ENCODE data around the gene SEZ6.

DNA sequence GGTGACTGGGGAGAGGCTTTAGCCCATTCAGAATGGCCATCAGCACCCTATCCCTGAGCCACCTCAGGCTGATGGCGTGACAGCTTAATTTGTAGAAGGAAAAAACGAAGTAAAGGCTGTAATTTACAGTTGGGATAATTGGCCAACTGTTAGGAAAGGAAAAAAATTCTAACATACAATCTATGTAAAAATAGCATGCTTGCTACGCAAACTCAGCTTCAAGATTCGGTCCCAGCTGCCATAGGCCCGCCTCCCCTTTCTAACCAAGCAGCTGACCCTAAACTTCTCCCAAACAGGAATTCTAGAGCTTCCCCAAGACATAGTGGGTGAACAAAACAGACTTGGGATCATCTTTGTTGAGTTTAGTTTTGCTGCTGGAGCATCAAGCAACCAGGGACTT, 4.9 kb downstream of the SEZ6 start:
- TF ChIP-seq, protein P1, sequence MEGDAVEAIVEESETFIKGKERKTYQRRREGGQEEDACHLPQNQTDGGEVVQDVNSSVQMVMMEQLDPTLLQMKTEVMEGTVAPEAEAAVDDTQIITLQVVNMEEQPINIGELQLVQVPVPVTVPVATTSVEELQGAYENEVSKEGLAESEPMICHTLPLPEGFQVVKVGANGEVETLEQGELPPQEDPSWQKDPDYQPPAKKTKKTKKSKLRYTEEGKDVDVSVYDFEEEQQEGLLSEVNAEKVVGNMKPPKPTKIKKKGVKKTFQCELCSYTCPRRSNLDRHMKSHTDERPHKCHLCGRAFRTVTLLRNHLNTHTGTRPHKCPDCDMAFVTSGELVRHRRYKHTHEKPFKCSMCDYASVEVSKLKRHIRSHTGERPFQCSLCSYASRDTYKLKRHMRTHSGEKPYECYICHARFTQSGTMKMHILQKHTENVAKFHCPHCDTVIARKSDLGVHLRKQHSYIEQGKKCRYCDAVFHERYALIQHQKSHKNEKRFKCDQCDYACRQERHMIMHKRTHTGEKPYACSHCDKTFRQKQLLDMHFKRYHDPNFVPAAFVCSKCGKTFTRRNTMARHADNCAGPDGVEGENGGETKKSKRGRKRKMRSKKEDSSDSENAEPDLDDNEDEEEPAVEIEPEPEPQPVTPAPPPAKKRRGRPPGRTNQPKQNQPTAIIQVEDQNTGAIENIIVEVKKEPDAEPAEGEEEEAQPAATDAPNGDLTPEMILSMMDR (IDR thresholded peaks at IDR 0.05 in 4 of 5, conservative IDR thresholded peaks at IDR 0.05 in 1 of 5): no peak
- TF ChIP-seq POLR2A (IDR thresholded peaks at IDR 0.05): no peak

All from gastrocnemius medialis (tissue), 4 donors.